ENCODE results near the gene TUSC2.
"Not testable (repeated sequence)": the region's sequence is repeated elsewhere in the genome, so short reads cannot be mapped to it uniquely, and the experiment has no call there.

Gene TUSC2

DNA sequence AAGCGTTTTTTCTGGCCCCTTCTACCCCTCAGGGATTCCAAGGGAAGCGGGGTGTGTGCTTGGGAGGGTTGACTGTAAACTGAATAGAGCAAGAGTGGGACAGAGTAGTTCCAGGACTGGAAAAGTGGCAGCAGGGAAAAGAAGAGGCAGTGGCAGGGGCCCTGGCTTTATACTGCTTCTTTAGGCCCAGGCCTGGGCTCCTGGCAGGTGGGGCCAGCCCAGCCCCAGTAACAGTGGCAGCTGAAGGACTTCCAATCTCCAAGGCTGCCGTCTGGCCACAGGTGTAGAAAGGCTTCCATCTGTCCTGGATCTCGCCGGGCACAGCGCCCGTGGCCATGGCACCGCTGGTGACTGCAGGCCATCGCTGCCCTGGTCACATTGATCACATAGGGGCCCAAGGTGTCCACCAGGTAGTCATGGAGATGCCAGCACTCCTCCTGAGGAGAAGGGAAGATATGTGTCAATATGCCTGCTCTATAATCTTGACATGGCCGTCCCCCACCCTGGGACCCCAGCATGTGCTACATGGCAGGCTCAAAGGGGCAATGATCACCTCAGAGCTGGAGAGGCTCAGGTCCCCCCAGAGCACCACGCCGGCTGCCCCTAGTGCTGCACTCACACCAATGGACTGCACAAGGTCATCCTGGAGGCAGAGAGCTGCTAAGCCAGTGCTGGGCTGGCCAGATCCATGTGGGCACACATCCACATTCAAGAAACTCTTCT is 34.8 kb downstream of the TUSC2 start:
- no peak for DNase-seq

DNA sequence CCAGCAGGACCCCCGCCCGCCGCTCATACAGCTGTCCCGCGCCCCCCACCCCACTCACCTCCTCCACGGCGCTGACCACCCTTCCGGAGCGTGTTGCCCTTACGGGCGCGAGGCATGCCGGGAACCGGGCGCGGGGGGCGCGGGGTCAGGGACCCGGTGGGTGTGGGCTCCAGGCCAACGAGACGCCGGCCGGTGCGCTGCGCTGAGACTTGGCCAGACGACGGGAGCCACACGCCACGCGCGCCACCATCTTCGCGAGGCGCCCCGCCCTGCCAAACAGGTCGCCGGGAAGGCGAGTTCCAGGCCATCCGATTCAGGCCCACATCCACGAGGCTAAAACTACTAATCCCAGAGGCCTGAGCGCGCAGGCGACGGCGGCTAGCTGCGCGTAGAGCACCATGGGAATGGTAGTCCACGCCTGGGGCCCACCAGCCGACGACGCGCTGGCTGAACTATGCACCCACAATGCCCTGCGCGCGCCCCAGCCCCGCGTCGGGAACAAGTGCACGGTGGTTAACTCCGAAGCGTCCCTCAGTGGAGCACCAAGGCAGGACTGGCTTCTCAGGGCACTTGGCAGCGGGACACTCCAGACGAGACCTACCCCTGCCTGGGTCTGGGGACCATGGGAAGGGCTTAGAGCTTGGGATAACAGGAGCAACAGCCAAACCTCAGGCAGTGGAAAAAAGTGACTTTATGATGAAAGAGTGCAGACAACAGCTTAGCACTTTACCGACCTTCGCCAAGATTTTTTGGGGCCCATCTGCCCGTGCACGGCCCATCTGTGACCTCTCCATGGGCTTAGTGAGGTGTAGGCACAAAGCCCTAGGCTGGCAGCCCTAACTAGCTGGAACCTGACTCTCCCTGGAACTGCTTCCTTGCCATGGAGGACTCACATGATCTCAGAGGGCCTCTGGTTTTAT is 35.6 kb downstream of the TUSC2 start, which contains the start of gene IFRD2:
TSS of gene IFRD2 (minus strand) at position 271 of the 920 bp plus-strand sequence. CDS start at position 116, 155 bp downstream.
- peak; percentile 97 for DNase-seq

DNA sequence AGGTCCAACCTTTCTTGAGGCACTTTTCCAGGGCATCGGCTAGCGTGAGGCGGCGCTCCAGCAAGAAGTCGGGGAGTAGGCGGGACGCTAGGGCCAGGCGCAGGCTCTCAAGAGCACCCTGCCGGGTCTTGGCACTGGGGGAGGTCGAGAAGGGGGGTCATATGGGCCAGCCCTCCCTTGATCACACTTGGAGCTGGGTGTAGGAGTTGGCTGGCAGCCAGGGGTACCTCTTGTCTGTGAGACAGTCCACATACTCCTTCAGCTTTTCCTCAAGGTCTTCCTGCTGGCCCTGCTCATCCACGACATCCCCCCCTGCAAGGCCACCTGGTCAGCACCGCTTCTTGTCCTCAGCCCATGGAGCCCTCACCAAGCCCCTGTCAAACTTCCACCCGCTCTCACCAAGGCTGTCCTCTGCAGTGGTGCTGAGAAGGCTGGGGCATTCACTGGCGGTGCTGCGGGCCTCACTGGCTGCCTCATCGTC is 37.8 kb downstream of the TUSC2 start:
- no peak for DNase-seq

GRCh38 chr3:50289130-50289529 is 38.9 kb downstream of the TUSC2 start:
- no peak for DNase-seq

DNA sequence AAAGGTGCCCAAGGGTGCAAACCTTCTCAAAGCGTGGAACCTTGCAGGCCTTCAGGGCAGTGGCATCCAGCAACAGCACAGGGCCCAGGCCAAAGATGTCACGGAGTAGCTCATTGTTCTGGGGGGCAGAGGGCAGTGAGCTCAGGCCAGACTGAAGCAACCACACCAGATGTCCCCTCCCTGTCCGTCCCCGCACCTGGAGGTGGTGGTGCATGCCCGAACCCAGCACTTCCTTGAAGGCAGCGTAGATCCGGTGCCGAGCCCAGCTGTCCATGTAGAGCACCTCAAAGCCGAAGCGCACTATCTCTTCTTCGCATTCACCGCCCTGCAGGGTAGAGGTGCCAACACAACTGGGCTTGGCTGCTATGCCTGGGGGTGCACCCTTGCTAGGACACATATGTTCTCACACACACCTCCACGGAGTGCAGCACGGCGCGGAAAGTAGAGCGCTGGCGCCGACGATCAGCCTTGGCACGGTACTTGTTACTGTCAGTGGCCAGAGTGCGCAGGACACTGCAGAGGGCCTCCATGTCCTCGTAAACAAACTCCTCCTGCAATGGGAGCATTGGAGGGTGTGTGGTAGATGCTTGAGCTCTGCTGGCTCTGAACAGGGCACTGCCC is 39.5 kb downstream of the TUSC2 start:
- no peak for DNase-seq

DNA sequence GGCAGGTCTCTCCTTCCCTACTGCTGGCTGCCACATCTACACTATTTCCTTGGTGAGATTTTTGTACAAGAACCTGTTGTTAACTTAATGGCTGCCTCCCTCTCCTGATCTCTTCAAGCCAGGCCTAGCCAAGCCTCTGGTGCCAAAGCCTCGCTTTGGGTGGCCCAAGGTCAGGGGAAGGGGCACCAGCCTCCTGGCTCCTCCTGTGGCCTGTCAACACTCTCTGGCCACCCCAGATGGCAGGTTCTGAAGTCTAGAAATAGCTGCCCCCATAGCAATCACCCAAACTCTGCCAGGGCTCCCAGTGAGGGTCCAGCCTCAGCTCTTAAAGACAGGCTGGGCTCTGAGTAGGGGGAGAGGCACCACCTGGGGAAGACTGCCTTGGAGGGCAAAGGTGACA is 40.8 kb downstream of the TUSC2 start:
- DNase-seq = no peak

- no peak for DNase-seq
Observed at GRCh38 chr3:50286322-50287227, 41.4 kb downstream of the TUSC2 start.

DNA sequence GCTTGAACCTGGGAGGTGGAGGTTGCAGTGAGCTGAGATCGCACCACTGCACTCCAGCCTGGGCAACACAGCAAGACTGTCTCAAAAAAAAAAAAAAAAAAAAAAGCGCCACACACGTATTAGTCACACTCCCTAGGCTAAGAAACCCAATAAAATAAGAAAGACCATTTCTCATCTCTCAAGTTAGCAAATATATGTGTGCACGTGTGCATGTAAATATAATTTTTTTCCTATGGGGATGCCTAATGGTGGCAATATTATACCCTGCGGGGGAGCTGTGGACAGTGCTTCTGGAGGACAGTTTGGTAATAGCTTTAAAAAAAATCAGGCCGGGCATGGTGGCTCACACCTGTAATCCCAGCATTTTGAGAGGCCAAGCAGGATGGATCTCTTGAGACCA is 43.9 kb downstream of the TUSC2 start:
- not testable (repeated sequence) for DNase-seq

DNA sequence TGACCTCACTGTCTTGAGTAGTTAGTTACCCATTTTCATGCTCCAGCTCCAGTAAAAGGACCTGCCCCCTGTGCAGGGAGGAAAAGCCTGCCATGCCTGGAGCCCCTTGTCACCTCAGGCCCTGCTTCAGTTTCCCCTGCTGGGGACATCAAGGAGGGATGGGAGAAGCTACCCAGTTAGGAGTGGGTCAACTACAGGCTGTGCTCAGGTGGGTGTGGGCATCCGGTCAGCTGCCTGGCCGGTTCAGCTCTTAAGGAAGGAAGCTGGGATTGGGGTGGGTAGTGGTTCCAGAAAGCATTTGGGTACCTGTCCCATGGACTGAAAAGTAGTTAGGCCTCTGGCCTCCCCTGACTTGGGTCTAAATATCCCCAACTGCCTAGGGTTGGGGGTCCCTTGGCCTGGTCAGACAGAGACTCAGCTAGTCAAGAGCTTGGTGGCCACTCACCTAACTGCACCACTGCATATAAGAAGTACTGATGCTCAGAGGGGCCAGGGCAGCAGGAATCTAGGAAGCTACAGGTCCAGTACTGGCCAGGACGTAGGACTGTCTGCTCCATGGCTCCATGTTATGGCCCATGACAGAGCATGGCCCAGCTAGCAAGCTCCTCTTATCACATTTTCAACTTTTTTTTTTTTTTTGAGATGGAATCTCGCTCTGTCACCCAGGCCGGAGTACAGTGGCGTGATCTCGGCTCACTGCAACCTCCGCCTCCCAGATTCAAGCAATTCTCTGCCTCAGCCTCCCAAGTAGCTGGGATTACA is 48.6 kb downstream of the TUSC2 start:
- no peak for DNase-seq

GRCh38 chr3:50278880-50279224 is 49.2 kb downstream of the TUSC2 start, which contains the start of gene LSMEM2:
LSMEM2 (plus strand) TSS chr3:50279087; CDS start chr3:50279114, 27 bp downstream.
- DNase-seq = no peak

GRCh38 chr3:50278123-50278879 is 49.7 kb downstream of the TUSC2 start:
- DNase-seq = no peak

GRCh38 chr3:50276762-50277101 is 51.3 kb downstream of the TUSC2 start:
- DNase-seq = no peak

- DNase-seq = no peak
Observed at GRCh38 chr3:50275996-50276761, 51.8 kb downstream of the TUSC2 start.

GRCh38 chr3:50275141-50275995 is 52.7 kb downstream of the TUSC2 start:
- DNase-seq = no peak

All from CD4-positive, alpha-beta T cell treated with Interleukin-4 for 1 hour (primary cell).